BLaER1 (cell line): ENCODE results near the gene PI4K2A.

Experiments used
- H3K27ac ChIP-seq: shearing (Covaris generic); formaldehyde crosslinking; 2 replicates; pipeline ENCODE4 v1.8.1; 2022
- H3K27me3 ChIP-seq: shearing (Covaris generic); formaldehyde crosslinking; 2 replicates; pipeline ENCODE4 v1.8.1; 2022
- H3K36me3 ChIP-seq: shearing (Covaris generic); formaldehyde crosslinking; 2 replicates; pipeline ENCODE4 v1.8.1; 2022
- H3K4me1 ChIP-seq: shearing (Covaris generic); formaldehyde crosslinking; 2 replicates; pipeline ENCODE4 v1.8.1; 2022
- H3K4me2 ChIP-seq: shearing (Covaris generic); formaldehyde crosslinking; 2 replicates; pipeline ENCODE4 v1.8.1; 2022
- H3K4me3 ChIP-seq: shearing (Covaris generic); formaldehyde crosslinking; 2 replicates; pipeline ENCODE4 v1.8.1; 2022
- H3K9ac ChIP-seq: shearing (Covaris generic); formaldehyde crosslinking; 2 replicates; pipeline ENCODE4 v1.8.1; 2022
- H3K9me3 ChIP-seq: shearing (Covaris generic); formaldehyde crosslinking; 2 replicates; pipeline ENCODE4 v1.8.1; 2022
- H4K20me1 ChIP-seq: shearing (Covaris generic); formaldehyde crosslinking; 2 replicates; pipeline ENCODE4 v1.8.1; 2022
- Cebpa-rat ChIP-seq: shearing (Covaris generic); IDR thresholded peaks from 2 replicates; pipeline ENCODE4 v1.8.1; 2022

PI4K2A gene

GRCh38 chr10:97701438-97702069 is 61.1 kb downstream of the PI4K2A start:
- no peaks in the 10 kb centered on the region for H3K36me3 ChIP-seq
- H3K4me2 ChIP-seq: 0 out of 2 replicates have a peak overlapping the region, but pooled peaks have one; percentile 11
- H4K20me1 ChIP-seq: no peaks in the 10 kb centered on the region
- H3K27me3 ChIP-seq: no peaks in the 10 kb centered on the region
- H3K4me1 ChIP-seq: peaks cover 33% of the 10 kb centered on the region
- H3K9me3 ChIP-seq: no peaks in the 10 kb centered on the region
- H3K4me3 ChIP-seq: no peak overlapping the region
- H3K9ac ChIP-seq: no peak overlapping the region
- no peak overlapping the region for H3K27ac ChIP-seq
- TF ChIP-seq Cebpa-rat: no peak

DNA sequence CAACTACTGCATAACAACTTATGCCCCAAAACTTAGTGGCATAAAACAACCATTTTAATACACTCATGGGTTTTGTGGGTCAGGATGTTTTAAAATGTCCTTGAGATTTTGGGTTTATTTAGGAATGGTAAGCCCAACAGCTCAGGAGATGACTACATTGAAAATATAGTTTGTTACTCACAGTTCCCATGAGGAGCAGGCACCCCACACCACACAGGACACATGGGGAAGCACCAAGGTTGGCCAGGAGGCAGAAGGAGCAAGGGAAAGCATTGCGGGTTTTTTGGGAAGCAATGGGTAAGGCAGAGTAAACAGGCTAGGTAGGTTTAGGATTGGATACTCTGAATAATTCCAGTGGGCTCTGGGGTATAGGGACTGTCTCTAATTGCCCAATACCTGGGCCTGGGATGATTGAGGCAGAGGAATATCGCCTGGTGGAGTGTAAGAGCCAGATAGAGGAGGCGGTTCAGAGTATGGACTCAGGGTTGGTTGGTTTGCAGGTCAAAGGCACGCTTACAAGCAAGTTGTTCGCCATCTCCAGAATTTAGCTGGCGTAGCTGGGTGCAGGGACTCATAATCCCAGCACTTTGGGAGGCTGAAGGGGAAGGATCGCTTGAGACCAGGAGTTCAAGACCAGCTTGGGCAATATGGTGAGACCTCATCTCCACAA is 63.1 kb downstream of the PI4K2A start:
- no peak for TF ChIP-seq Cebpa-rat
- no peaks in the 10 kb centered on the region for H3K36me3 ChIP-seq
- H3K27ac ChIP-seq: 0 out of 2 replicates have a peak overlapping the region, but pooled peaks have one; percentile 47
- H4K20me1 ChIP-seq: no peaks in the 10 kb centered on the region
- H3K9me3 ChIP-seq: no peaks in the 10 kb centered on the region
- peak overlapping the region; percentile 51; the same call in 1 of the 2 replicates for H3K9ac ChIP-seq
- no peaks in the 10 kb centered on the region for H3K27me3 ChIP-seq
- peaks cover 40% of the 10 kb centered on the region for H3K4me1 ChIP-seq
- H3K4me3 ChIP-seq: no peak overlapping the region
- H3K4me2 ChIP-seq: peak overlapping the region; percentile 67

DNA sequence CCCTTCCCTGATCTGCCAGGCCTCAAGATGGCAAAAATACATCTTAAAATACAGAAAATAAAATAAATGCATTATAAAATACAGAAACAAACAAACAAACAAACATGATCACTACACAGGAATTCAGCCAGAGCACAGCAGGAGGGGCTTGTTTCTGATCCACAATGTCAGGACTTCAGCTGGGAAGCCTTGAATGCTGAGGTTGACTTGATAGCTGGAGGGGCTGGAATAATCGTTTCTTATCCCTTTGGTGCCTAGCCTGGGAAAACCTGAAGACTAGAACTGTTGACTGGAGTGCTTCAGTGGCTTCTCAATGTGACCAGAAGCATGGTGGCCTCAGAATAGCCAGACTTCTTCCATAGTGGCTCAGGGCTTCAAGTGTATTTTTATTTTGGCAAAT is 63.9 kb downstream of the PI4K2A start:
- Histone ChIP-seq H3K9ac (peak overlapping the region; percentile 51), H3K27ac (peak overlapping the region; percentile 47), H3K4me2 (peak overlapping the region; percentile 67), H3K27me3 (no peaks in the 10 kb centered on the region), H3K36me3 (no peaks in the 10 kb centered on the region), H3K9me3 (no peaks in the 10 kb centered on the region), H4K20me1 (no peaks in the 10 kb centered on the region), H3K4me1 (peaks cover 43% of the 10 kb centered on the region), H3K4me3 (no peak overlapping the region; the same call in 1 of the 2 replicates)
- no peak for TF ChIP-seq Cebpa-rat

- no peaks in the 10 kb centered on the region for H3K27me3 ChIP-seq
- peak overlapping the region; percentile 47; the same call in 1 of the 2 replicates for H3K27ac ChIP-seq
- peak overlapping the region; percentile 67; the same call in 1 of the 2 replicates for H3K4me2 ChIP-seq
Measured at GRCh38 chr10:97705006-97705670, 64.7 kb downstream of the PI4K2A start.

DNA sequence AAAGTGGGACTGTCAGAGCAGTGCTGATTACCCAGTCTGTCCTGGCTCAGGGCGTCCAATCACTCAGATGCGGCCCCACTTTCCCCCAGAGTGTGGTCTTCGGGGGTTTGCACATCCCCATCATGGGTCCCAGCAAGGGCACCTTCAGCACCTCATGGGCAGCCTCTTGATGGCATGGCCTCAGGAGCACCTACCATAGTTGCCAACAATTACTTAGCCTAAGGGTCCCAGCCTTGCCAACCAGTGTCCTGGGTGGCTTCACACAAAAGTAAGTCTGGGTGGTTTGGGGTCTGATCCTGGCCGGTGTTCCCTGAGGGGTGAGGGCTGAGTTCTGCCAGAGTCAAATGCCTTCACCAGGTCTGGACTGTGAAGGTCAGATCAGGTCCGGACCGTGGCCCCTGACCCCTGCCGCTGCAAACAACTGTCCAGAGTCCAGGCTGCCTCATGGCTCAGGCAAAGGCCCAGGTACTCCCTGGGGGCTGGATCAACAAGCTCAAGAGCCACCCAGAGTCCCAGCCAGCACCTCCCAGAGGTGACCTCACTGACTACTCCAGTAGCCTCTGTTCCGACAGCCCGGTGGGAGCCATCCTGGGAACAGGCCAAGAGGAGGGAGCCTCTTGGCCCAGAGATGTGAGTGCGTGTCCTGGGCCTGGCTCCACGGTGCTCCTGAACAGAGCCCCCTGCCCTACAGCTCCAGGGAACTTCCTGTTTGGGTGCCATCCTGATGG is 66.8 kb downstream of the PI4K2A start:
- Histone ChIP-seq H3K27me3 (no peaks in the 10 kb centered on the region), H4K20me1 (no peaks in the 10 kb centered on the region), H3K4me1 (peaks cover 41% of the 10 kb centered on the region), H3K4me3 (no peak overlapping the region), H3K36me3 (no peaks in the 10 kb centered on the region), H3K9ac (no peak overlapping the region), H3K4me2 (no peak overlapping the region; the same call in 1 of the 2 replicates), H3K9me3 (no peaks in the 10 kb centered on the region), H3K27ac (no peak overlapping the region)
- TF ChIP-seq Cebpa-rat: no peak

More at GRCh38 chr10:97705006-97705670, 64.7 kb downstream of the PI4K2A start:
- Histone ChIP-seq H3K4me1 (peaks cover 50% of the 10 kb centered on the region), H3K9ac (no peak overlapping the region), H3K9me3 (no peaks in the 10 kb centered on the region), H3K4me3 (no peak overlapping the region), H4K20me1 (no peaks in the 10 kb centered on the region), H3K36me3 (no peaks in the 10 kb centered on the region)
- no peak for TF ChIP-seq Cebpa-rat

- Histone ChIP-seq H3K4me3 (no peak overlapping the region), H3K27ac (no peak overlapping the region), H3K9me3 (no peaks in the 10 kb centered on the region), H3K9ac (no peak overlapping the region), H3K4me1 (peaks cover 46% of the 10 kb centered on the region), H3K27me3 (no peaks in the 10 kb centered on the region), H3K4me2 (no peak overlapping the region), H3K36me3 (no peaks in the 10 kb centered on the region), H4K20me1 (no peaks in the 10 kb centered on the region)
- TF ChIP-seq Cebpa-rat: no peak
Measured at GRCh38 chr10:97708167-97708566, 67.7 kb downstream of the PI4K2A start.

GRCh38 chr10:97708976-97709946 is 68.8 kb downstream of the PI4K2A start:
- Histone ChIP-seq H3K4me1 (peaks cover 37% of the 10 kb centered on the region), H3K4me3 (no peak overlapping the region), H3K4me2 (peak overlapping the region; percentile 22; the same call in 1 of the 2 replicates), H3K9me3 (no peaks in the 10 kb centered on the region), H3K27me3 (no peaks in the 10 kb centered on the region), H3K27ac (no peak overlapping the region), H3K9ac (no peak overlapping the region), H4K20me1 (no peaks in the 10 kb centered on the region), H3K36me3 (no peaks in the 10 kb centered on the region)
- no peak for TF ChIP-seq Cebpa-rat

- Histone ChIP-seq H3K4me2 (no peak overlapping the region), H3K27ac (no peak overlapping the region), H3K4me3 (no peak overlapping the region), H3K4me1 (peaks cover 46% of the 10 kb centered on the region), H3K36me3 (peaks cover 9% of the 10 kb centered on the region), H3K9me3 (no peaks in the 10 kb centered on the region), H3K9ac (no peak overlapping the region), H3K27me3 (no peaks in the 10 kb centered on the region), H4K20me1 (peaks cover 17% of the 10 kb centered on the region)
- no peak for TF ChIP-seq Cebpa-rat
Measured at GRCh38 chr10:97711640-97712572, 71.4 kb downstream of the PI4K2A start.
